ENCODE measurements around the gene ACAD8. TPM values are rescaled to one million over a fixed set of nuclear protein-coding genes. Genes with fewer than 3 reads are reported as not detected.
A peak's percentile ranks its signal among the peaks of the same experiment; 100 is the strongest.

The ACAD8 gene
- total and polyA plus RNA-seq, 10 of the 15 experiments (the other 5 are each of a cell fraction or from before 2014, with no cell fraction given), result 9.9 to 34.8 (median 22.2) TPM

DNA sequence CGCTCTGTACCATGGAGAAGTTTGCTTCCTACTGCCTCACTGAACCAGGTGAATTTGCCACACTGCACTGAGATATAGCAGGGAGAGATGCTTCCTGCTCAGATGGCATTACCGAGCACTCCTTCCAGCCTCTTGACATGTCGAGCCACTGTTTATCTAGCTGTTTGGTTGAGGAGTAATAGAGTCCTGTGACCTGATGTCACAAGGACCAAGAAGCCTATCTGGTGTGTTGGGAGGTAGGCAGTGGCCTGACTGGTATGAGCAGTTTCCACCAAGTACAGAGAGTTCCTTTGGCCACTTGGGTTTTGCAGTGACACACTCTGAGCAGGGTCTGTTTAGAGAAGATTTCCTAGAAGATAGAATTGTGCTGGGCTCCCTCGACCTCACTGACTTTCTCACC, 5.2 kb downstream of the ACAD8 start (continued):
- TF ChIP-seq, protein P1, sequence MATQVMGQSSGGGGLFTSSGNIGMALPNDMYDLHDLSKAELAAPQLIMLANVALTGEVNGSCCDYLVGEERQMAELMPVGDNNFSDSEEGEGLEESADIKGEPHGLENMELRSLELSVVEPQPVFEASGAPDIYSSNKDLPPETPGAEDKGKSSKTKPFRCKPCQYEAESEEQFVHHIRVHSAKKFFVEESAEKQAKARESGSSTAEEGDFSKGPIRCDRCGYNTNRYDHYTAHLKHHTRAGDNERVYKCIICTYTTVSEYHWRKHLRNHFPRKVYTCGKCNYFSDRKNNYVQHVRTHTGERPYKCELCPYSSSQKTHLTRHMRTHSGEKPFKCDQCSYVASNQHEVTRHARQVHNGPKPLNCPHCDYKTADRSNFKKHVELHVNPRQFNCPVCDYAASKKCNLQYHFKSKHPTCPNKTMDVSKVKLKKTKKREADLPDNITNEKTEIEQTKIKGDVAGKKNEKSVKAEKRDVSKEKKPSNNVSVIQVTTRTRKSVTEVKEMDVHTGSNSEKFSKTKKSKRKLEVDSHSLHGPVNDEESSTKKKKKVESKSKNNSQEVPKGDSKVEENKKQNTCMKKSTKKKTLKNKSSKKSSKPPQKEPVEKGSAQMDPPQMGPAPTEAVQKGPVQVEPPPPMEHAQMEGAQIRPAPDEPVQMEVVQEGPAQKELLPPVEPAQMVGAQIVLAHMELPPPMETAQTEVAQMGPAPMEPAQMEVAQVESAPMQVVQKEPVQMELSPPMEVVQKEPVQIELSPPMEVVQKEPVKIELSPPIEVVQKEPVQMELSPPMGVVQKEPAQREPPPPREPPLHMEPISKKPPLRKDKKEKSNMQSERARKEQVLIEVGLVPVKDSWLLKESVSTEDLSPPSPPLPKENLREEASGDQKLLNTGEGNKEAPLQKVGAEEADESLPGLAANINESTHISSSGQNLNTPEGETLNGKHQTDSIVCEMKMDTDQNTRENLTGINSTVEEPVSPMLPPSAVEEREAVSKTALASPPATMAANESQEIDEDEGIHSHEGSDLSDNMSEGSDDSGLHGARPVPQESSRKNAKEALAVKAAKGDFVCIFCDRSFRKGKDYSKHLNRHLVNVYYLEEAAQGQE (IDR thresholded peaks at IDR 0.05; ENCODE audit: low read depth, low read length), result no peak

DNA sequence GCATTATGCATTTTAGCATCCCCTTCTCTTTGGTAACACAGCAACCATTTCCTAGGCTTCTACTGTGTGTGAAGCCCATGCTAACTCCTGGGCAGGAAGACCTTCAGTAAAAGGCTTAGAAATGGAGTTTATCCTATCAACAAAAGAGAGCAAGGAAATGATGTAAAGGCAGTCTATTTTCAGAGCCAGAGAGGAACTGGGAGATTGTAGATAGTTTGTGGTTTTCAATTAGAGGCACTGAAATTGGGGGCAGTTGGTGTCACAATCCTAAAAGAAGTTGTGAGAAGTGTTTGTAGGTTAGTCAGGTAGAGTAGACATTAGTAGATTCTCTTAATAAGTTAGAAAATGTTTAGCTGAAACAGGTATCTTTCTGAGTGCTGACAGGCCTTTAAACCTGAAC, 7.1 kb downstream of the ACAD8 start:
- ChIA-PET SMC1A (ENCODE audit: uncharacterized antibody, unreplicated experiment) (interaction anchor here (2.0 kb wide), 1 partner anchor 32 kb away, joined by 5 read pairs; no protein-coding TSS in a partner anchor), POLR2A (no interaction called here), RAD21 (ENCODE audit: unreplicated experiment) (no interaction called here), CTCF (interaction anchor here (1.4 to 3.5 kb wide), 3 partner anchors 9 to 73 kb away, joined by 3 to 15 read pairs (median 8); no protein-coding TSS in a partner anchor)
- Histone ChIP-seq H3K4me1 (ENCODE audit: control insufficient read depth, insufficient read depth, low read length) (peaks cover 3% of the 10 kb centered on the region), H3K27me3 (replicated peaks in 1 of 2; ENCODE audit: control insufficient read depth in 2 of 2, insufficient read depth in 2 of 2, low read length in 1 of 2) (no peaks in the 10 kb centered on the region), H3K9me3 (replicated peaks; ENCODE audit: control insufficient read depth, insufficient read depth, low read length) (no peaks in the 10 kb centered on the region), H3K36me3 (ENCODE audit: control insufficient read depth in 2 of 2, insufficient read depth in 2 of 2, low read length in 1 of 2) (peaks cover 0 to 3% of the 10 kb centered on the region in 2 experiments; a peak in 1 of 4 replicates), H2AFZ (ENCODE audit: control insufficient read depth, low read depth, low read length) (no peak overlapping the region), H3K9ac (ENCODE audit: control insufficient read depth, insufficient read depth, low read length) (no peak overlapping the region), H3K27ac (ENCODE audit: control insufficient read depth, insufficient read depth) (no peak overlapping the region), H3K79me2 (ENCODE audit: control insufficient read depth, insufficient read depth, low read length) (no peaks in the 10 kb centered on the region), H3K4me2 (ENCODE audit: control insufficient read depth, insufficient read depth) (0 out of 2 replicates have a peak overlapping the region, but pooled peaks have one; percentile 18), H4K20me1 (ENCODE audit: control insufficient read depth, insufficient read depth) (no peaks in the 10 kb centered on the region), H3K4me3 (no peak overlapping the region)
- FAIRE-seq (peak; percentile 54), DNase-seq (ENCODE audit: low read depth, low spot score) (no peak), ATAC-seq (peak; percentile 38)
- intact Hi-C loops (cut with micrococcal nuclease; ENCODE audit: unreplicated experiment), result no loop called here
- BruUV-seq (replicated peaks), result no TSS peak
- in situ Hi-C loops (cut with MboI), result no loop called here
- TF ChIP-seq SMAD5 (IDR thresholded peaks at IDR 0.05; ENCODE audit: low read depth), result no peak
- no peak for TF ChIP-seq SREBF2 (IDR thresholded peaks at IDR 0.05; ENCODE audit: low read length)
- no peak for TF ChIP-seq PAX8 (IDR thresholded peaks at IDR 0.05)
- no peak for TF ChIP-seq JUNB (IDR thresholded peaks at IDR 0.05)
- no peak for TF ChIP-seq JUND (IDR thresholded peaks at IDR 0.05; ENCODE audit: low read depth, low read length)
- TF ChIP-seq CREM (IDR thresholded peaks at IDR 0.05; ENCODE audit: low read depth), result no peak
- TF ChIP-seq, protein P2, sequence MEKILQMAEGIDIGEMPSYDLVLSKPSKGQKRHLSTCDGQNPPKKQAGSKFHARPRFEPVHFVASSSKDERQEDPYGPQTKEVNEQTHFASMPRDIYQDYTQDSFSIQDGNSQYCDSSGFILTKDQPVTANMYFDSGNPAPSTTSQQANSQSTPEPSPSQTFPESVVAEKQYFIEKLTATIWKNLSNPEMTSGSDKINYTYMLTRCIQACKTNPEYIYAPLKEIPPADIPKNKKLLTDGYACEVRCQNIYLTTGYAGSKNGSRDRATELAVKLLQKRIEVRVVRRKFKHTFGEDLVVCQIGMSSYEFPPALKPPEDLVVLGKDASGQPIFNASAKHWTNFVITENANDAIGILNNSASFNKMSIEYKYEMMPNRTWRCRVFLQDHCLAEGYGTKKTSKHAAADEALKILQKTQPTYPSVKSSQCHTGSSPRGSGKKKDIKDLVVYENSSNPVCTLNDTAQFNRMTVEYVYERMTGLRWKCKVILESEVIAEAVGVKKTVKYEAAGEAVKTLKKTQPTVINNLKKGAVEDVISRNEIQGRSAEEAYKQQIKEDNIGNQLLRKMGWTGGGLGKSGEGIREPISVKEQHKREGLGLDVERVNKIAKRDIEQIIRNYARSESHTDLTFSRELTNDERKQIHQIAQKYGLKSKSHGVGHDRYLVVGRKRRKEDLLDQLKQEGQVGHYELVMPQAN (conservative IDR thresholded peaks at IDR 0.05), result no peak
- no peak for TF ChIP-seq PAX5 (IDR thresholded peaks at IDR 0.05; ENCODE audit: borderline replicate concordance, low read depth, low read length)
- TF ChIP-seq NFIC (IDR thresholded peaks at IDR 0.05; ENCODE audit: low read depth, low read length), result peak; percentile 26; the same call in 1 of the 2 replicates
- TF ChIP-seq, protein P3, sequence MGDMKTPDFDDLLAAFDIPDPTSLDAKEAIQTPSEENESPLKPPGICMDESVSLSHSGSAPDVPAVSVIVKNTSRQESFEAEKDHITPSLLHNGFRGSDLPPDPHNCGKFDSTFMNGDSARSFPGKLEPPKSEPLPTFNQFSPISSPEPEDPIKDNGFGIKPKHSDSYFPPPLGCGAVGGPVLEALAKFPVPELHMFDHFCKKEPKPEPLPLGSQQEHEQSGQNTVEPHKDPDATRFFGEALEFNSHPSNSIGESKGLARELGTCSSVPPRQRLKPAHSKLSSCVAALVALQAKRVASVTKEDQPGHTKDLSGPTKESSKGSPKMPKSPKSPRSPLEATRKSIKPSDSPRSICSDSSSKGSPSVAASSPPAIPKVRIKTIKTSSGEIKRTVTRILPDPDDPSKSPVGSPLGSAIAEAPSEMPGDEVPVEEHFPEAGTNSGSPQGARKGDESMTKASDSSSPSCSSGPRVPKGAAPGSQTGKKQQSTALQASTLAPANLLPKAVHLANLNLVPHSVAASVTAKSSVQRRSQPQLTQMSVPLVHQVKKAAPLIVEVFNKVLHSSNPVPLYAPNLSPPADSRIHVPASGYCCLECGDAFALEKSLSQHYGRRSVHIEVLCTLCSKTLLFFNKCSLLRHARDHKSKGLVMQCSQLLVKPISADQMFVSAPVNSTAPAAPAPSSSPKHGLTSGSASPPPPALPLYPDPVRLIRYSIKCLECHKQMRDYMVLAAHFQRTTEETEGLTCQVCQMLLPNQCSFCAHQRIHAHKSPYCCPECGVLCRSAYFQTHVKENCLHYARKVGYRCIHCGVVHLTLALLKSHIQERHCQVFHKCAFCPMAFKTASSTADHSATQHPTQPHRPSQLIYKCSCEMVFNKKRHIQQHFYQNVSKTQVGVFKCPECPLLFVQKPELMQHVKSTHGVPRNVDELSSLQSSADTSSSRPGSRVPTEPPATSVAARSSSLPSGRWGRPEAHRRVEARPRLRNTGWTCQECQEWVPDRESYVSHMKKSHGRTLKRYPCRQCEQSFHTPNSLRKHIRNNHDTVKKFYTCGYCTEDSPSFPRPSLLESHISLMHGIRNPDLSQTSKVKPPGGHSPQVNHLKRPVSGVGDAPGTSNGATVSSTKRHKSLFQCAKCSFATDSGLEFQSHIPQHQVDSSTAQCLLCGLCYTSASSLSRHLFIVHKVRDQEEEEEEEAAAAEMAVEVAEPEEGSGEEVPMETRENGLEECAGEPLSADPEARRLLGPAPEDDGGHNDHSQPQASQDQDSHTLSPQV (IDR thresholded peaks at IDR 0.05), result no peak
- no peak for TF ChIP-seq NRF1 (conservative IDR thresholded peaks at IDR 0.05; ENCODE audit: low read depth, low read length)
- TF ChIP-seq RAD21 (IDR thresholded peaks at IDR 0.05; ENCODE audit: insufficient read depth, low read depth, low read length), result no peak

Data from GM12878 (cell line).